ENCODE measurements around the gene USP35.

- no peak for TF ChIP-seq CTCF (IDR thresholded peaks at IDR 0.05)
- TF ChIP-seq POLR2A (IDR thresholded peaks at IDR 0.05): no peak
- TF ChIP-seq POLR2AphosphoS5 (IDR thresholded peaks at IDR 0.05): no peak
- no peak for TF ChIP-seq EP300 (IDR thresholded peaks at IDR 0.05)
Observed at GRCh38 chr11:78203184-78203583, 14.5 kb downstream of the USP35 start.
